ENCODE results near the gene IL17RD.

Gene IL17RD

DNA sequence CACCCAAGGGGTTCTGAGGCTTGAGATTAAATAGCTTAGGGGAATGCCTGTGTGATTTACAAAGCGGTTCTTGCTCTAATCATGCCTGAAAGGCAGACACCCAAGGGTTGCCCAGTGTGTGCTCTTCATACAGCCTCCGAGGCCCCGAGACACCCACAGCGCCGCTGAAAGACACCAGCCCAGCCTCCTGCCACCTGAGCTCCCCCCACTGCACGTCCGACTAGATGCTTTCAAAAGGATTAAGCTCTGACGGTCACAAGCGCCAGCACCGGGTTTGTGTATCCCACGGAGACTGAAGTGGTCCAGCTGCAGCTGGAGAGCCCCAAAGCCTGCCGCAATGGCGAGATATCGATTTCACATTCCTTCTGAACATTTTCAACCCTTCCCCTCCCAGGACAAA, 54.4 kb downstream of the IL17RD start:
- no peak overlapping the region for H3K27ac ChIP-seq
- no peaks in the 10 kb centered on the region for H3K36me3 ChIP-seq
- H3K4me1 ChIP-seq (ENCODE audit: control insufficient read depth in 1 of 2, insufficient read depth in 1 of 2, low read depth in 1 of 2, low read length in 1 of 2), result no peaks in the 10 kb centered on the region
- H3K9me3 ChIP-seq, result no peaks in the 10 kb centered on the region
- no peak overlapping the region for H3K4me3 ChIP-seq (ENCODE audit: low read depth in 1 of 2, low read length in 1 of 2)
- TF ChIP-seq, protein P1, sequence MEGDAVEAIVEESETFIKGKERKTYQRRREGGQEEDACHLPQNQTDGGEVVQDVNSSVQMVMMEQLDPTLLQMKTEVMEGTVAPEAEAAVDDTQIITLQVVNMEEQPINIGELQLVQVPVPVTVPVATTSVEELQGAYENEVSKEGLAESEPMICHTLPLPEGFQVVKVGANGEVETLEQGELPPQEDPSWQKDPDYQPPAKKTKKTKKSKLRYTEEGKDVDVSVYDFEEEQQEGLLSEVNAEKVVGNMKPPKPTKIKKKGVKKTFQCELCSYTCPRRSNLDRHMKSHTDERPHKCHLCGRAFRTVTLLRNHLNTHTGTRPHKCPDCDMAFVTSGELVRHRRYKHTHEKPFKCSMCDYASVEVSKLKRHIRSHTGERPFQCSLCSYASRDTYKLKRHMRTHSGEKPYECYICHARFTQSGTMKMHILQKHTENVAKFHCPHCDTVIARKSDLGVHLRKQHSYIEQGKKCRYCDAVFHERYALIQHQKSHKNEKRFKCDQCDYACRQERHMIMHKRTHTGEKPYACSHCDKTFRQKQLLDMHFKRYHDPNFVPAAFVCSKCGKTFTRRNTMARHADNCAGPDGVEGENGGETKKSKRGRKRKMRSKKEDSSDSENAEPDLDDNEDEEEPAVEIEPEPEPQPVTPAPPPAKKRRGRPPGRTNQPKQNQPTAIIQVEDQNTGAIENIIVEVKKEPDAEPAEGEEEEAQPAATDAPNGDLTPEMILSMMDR (IDR thresholded peaks at IDR 0.05), result no peak
- H3K27me3 ChIP-seq, result no peaks in the 10 kb centered on the region

GRCh38 chr3:57110214-57110613, 54.9 kb downstream of the IL17RD start:
- no peak overlapping the region for H3K27ac ChIP-seq
- TF ChIP-seq, protein P1 (IDR thresholded peaks at IDR 0.05), result no peak

GRCh38 chr3:57109437-57110199, 55.5 kb downstream of the IL17RD start:
- H3K4me1 ChIP-seq (ENCODE audit: control insufficient read depth in 1 of 2, insufficient read depth in 1 of 2, low read depth in 1 of 2, low read length in 1 of 2), result no peaks in the 10 kb centered on the region
- H3K36me3 ChIP-seq, result no peaks in the 10 kb centered on the region
- no peaks in the 10 kb centered on the region for H3K27me3 ChIP-seq
- no peaks in the 10 kb centered on the region for H3K9me3 ChIP-seq
- H3K4me3 ChIP-seq (ENCODE audit: low read depth in 1 of 2, low read length in 1 of 2), result no peak overlapping the region
- TF ChIP-seq, protein P1 (IDR thresholded peaks at IDR 0.05), result no peak
- no peak overlapping the region for H3K27ac ChIP-seq

More at GRCh38 chr3:57110214-57110613, 54.9 kb downstream of the IL17RD start:
- no peaks in the 10 kb centered on the region for H3K36me3 ChIP-seq
- H3K4me3 ChIP-seq (ENCODE audit: low read depth in 1 of 2, low read length in 1 of 2), result no peak overlapping the region
- no peaks in the 10 kb centered on the region for H3K27me3 ChIP-seq
- H3K9me3 ChIP-seq, result no peaks in the 10 kb centered on the region
- H3K4me1 ChIP-seq (ENCODE audit: control insufficient read depth in 1 of 2, insufficient read depth in 1 of 2, low read depth in 1 of 2, low read length in 1 of 2), result no peaks in the 10 kb centered on the region

DNA sequence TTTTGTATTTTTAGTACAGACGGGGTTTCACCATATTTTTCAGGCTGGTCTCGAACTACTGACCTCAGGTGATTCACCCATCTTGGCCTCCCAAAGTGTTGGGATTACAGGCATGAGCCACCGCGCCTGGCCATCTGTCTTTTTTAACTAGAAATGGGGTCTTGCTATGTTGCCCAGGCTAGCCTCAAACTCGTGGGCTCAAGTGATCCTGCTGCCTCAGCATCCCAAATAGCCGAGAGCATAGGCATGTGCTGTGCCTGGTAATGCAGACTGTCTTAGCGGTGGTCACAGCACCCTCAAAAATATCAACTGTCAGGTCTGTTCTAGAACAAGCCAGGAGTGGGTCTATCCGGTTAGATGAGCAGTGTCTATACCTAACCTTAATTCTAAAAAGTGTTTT, 56.5 kb downstream of the IL17RD start:
- H3K36me3 ChIP-seq, result no peaks in the 10 kb centered on the region
- H3K4me1 ChIP-seq (ENCODE audit: control insufficient read depth in 1 of 2, insufficient read depth in 1 of 2, low read depth in 1 of 2, low read length in 1 of 2), result no peaks in the 10 kb centered on the region
- no peak overlapping the region for H3K4me3 ChIP-seq (ENCODE audit: low read depth in 1 of 2, low read length in 1 of 2)
- TF ChIP-seq, protein P1 (IDR thresholded peaks at IDR 0.05), result no peak
- no peaks in the 10 kb centered on the region for H3K27me3 ChIP-seq
- no peaks in the 10 kb centered on the region for H3K9me3 ChIP-seq
- H3K27ac ChIP-seq, result no peak overlapping the region

DNA sequence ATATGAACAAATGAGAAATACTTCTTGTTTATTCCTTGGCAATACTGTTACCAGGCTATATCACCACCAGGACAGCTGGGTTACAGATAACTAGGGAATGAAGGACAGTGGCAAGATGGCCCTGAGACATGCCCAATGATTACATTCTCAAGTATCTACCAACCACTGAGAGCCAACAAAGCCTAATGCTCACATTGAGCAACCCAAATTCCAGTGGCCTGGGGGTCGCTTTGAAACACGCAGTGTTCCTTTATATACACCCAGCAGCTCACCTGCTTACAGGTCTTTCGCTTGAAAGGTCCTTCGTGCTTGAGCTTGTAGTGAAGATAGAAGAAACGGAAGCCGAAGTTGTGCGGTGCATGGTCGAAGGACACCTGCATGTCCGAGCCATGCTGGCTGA, 59.6 kb downstream of the IL17RD start:
- H3K4me1 ChIP-seq (ENCODE audit: control insufficient read depth in 1 of 2, insufficient read depth in 1 of 2, low read depth in 1 of 2, low read length in 1 of 2), result peaks cover 3 to 4% of the 10 kb centered on the region in 2 experiments
- no peak overlapping the region for H3K27ac ChIP-seq
- H3K4me3 ChIP-seq (ENCODE audit: low read depth in 1 of 2, low read length in 1 of 2), result no peak overlapping the region
- TF ChIP-seq, protein P1 (IDR thresholded peaks at IDR 0.05), result no peak
- H3K27me3 ChIP-seq, result no peaks in the 10 kb centered on the region
- H3K36me3 ChIP-seq, result no peaks in the 10 kb centered on the region
- no peaks in the 10 kb centered on the region for H3K9me3 ChIP-seq

All from neutrophil (primary cell).